GM19438 (cell line): ENCODE data around the gene ACSL3.
"Not testable (repeated sequence)": the region's sequence is repeated elsewhere in the genome, so short reads cannot be mapped to it uniquely, and the experiment has no call there.

Experiments used
- ATAC-seq: cut with Tn5 transposase; IDR thresholded peaks from one replicate; pipeline ENCODE4 v1.9.1; 2021; ENCODE audit warnings: low read depth; ENCODE audit not compliant: unreplicated experiment

ACSL3 gene

DNA sequence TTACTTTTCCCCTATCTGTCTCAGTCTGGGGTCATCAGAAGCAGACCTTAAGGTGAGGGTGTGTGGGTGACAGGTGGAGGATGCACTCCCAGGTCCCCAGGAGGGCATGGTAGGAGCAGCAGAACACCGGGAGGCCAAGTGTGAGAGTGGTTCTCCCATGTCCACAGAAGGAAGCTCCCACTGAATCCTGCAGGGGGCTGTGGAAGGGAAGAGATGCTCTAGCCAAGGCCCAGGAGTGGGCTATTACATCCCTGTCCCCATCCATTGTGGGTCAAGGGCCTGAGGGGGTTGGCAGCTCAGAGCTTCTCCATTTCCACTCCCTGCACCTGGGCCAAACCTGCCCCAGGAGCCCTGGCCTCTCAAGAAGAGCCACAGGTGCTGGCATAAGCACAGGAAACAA lies 104.7 kb downstream of the ACSL3 start:
- ATAC-seq = no peak

- no peak for ATAC-seq
These were observed 107.8 kb downstream of the ACSL3 start for GRCh38 chr2:222968550-222969155.

GRCh38 chr2:222969491-222969890 lies 108.7 kb downstream of the ACSL3 start:
- no peak for ATAC-seq

DNA sequence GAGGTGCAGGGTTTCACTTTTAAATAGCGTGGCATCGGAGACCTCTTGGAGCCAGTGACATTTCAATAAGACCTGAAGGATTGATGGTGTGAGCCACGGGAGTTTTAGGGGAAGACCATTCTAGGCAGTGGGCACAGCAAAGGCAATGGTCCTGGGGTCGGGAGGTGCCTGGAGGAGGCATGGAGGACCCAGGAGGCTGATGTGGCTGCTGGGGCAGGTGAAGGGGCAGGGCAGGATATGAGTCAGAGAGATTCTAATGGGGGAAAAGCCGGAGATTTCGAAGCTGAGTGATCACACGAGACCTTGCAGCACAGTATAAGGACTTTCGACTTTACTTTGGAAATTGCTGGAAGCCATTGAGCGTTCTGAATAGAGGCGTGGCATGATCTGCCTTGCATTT lies 111.6 kb downstream of the ACSL3 start:
- no peak for ATAC-seq

DNA sequence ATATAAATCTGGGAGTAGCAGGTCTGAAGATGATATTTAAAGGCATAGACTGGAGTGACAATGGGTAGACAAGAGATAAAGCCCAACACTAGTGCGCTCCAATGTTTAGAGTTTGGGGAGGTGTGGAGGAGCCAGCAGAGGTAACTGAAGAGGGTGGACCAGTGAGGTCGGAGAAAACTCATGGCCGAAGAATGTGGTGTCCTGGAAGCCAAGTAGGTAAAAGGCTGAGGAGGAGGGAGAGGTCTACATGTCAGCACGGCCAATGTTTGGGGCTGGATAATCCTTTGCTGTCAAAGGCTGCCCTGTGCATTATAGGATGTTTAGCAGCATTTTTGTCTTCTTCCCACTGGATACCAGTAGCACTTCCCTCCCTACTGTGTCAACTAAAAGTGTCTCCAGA lies 112.4 kb downstream of the ACSL3 start:
- no peak for ATAC-seq

- no peak for ATAC-seq
These were observed 112.9 kb downstream of the ACSL3 start for GRCh38 chr2:222973733-222974132.

DNA sequence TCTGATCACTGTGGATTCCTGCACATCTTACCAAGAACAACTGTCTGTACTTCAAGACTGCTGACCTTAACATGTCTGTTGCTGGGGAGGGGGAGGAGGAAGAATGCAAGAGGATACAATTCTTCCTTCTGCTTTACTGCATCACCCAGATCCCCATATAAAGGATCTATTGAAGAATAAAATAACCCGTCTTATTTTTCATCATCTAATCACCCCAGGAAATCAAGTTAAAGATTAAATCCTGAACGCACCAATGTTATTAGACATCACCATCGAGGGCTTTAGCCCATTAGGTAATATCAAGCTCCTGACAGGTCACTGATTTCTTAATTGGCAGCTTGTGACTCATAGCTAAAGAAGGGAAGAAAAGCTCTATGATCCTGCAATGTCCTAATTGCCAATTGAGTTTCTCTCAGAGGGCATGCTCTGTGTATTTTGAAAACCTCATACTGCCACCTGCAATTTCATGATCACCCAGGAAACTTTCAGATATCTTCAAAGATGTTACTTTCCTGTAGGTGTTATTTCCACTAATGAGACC lies 115.8 kb downstream of the ACSL3 start:
- no peak for ATAC-seq

- no peak for ATAC-seq
These were observed 116.3 kb downstream of the ACSL3 start for GRCh38 chr2:222977121-222977520.

DNA sequence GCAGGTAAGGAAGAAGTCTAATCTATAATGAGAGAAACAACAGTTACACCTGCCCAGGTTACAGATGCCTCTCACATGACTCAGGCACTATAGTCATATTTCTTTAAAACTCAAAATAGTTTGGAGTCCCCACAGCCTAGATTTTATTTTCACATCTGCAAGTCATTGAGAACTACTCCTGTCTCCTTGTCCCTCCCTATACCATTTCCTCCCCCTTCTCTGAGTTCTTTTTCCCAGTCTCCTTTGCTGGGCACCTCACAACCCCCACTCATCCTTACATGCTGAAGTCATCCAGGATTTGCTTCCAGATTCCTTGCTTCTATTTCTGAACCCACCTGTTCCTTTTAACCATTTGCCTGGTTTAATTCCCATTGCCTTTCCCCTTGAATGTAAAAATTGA lies 118.0 kb downstream of the ACSL3 start:
- no peak for ATAC-seq

GRCh38 chr2:222979484-222979883 lies 118.6 kb downstream of the ACSL3 start:
- no peak for ATAC-seq

DNA sequence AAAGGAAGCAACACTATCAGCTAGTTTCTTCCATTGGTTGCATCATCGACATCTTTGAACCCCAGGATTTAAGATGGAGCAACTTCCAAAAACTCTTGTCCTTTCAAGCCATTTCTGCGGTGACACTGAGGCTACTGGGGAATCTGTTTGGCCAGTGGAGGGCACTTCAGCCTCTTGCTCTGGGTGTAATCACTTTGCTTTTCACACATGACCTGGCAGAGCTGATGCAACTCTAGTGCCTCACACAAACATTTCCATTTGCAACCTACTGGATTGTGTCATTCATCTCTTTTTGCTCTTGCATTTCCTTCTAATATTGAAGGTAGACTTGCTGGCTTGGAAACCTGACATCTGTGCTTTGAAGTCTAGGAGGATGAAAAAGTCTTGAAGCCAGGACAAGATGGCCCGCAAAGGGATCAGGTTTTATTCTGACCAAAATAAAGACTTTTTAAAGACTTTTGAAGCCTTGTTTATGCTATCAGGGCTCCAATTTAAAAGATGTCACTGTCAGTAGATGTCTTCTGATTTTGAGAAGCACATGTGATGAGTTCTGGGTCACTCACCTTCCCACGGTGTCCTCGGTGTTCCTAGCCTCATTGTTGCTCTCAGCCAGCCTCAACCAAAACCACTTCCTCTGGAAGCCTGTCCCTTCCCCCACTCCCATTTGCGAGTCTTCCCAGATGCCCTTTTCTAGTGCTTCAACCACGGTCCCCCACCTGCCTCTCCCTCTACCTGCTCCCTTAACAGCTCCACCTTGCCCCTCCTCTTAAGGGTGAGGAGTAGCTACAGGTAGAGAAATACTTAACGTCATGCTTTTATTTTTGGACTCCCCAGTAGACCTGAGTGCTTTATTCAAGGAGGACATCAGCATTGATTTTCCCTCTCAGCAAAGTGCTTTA lies 121.4 kb downstream of the ACSL3 start:
- no peak for ATAC-seq

DNA sequence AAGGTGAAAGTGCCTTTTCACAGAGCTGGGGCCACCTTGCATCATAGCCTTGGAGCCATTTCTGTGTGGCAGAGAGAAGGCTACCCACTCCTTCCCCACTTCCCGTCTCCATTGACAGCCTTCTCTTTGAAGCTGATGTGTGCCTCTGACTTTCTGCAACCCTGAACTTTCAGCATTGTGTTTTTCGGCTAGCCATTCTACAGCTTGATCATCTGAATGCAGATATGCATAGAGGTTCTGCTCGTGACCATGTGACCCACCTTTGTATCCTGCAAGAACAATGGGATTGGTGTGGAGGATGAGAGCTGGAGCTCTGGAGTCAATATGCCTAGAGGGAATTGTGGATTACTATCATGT lies 122.1 kb downstream of the ACSL3 start:
- no peak for ATAC-seq

GRCh38 chr2:222984908-222985307 lies 124.1 kb downstream of the ACSL3 start:
- no peak for ATAC-seq

- no peak for ATAC-seq
These were observed 128.6 kb downstream of the ACSL3 start for GRCh38 chr2:222989431-222989830.

- ATAC-seq = not testable (repeated sequence)
These were observed 129.4 kb downstream of the ACSL3 start for GRCh38 chr2:222990206-222990605.

GRCh38 chr2:222992137-222992536 lies 131.3 kb downstream of the ACSL3 start:
- no peak for ATAC-seq
